ENCODE measurements around the gene KNSTRN.

The KNSTRN gene

GRCh38 chr15:40392986-40393948 is 10.7 kb downstream of the KNSTRN start:
- DNase-seq (ENCODE audit: extremely low read depth in 1 of 2, low read depth in 1 of 2), result no peak

DNA sequence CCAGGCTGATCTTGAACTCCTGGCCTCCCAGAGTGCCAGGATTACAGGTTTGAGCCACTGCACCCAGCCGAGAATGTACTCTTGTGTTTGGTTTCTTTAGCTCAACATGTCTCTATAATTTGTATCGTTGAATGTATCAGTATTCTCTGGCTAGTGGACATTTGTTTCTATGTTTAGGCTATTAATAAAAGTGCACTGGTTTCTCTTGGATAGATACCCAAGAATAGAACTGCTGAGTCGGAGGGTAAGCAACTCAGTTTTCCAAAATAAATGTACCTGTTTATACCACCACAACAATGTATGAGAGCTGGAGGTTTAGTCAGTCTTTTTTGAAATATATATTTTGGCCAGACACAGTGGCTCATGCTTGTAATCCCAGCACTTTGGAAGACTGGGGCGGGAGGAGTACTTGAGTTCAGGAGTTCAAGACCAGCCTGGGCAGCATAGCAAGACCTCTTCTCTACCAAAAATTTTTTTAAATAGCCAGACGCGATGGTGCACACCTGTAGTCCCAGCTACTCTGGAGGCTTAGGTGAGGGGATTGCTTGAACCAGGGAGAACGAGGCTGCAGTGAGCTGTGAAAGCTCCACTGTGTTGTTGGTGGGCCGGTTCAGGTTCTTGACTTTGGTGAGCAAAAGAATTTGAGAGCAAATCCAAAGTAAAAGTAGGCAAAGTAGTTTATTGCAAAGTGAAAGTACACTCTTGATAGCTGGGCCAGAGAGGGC is 15.3 kb downstream of the KNSTRN start:
- no peak for DNase-seq (ENCODE audit: extremely low read depth in 1 of 2, low read depth in 1 of 2)

- no peak for DNase-seq (ENCODE audit: extremely low read depth in 1 of 2, low read depth in 1 of 2)
Measured at GRCh38 chr15:40398413-40398873, 15.9 kb downstream of the KNSTRN start.

DNA sequence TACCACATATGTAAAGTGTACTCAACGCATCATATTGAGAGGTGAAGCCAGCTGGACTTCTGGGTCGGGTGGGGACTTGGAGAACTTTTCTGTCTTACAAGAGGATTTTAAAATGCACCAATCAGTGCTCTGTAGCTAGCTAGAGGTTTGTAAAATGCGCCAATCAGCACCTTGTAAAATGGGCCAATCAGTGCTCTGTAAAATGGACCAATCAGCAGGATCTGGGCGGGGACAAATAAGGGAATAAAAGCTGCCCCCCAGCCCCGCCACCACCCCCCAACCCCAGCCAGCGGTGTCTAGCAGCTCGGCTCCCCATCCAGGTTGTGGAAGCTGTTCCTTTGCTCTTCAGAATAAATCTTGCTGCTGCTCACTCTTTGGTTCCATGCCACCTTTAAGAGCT is 16.8 kb downstream of the KNSTRN start:
- no peak for DNase-seq (ENCODE audit: extremely low read depth in 1 of 2, low read depth in 1 of 2)

- peak; percentile 90 to 92 for DNase-seq (ENCODE audit: extremely low read depth in 1 of 2, low read depth in 1 of 2)
Measured at GRCh38 chr15:40405501-40406381, 23.2 kb downstream of the KNSTRN start, which contains the start of gene IVD. IVD (plus strand) TSS chr15:40405795; CDS start chr15:40405828, 33 bp downstream.

DNA sequence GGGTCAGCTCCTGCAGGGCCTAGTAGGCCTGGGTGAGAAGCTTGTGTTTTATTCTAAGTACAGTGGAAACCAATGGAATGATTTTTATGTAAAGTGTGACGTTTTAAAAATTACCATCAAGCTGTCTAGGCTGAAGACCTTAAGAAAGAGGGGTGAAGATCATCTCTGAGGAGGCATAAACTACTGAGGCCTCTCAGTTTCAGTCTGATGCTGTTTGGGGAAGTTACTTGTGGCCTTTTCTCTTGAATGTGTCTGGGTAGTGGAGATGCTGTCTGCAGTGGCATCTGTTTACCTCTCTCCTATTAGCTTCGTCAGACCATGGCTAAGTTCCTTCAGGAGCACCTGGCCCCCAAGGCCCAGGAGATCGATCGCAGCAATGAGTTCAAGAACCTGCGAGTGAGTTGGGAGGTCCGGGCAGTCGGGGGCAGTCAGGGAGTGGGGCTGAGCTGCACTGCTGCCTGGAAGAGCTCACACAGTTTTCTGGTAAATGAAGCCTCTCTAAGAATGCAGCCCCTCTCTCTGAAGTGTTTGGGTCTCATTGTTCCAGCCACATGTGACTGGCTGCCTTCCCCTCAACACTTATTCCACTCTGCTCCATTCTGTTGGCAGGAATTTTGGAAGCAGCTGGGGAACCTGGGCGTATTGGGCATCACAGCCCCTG is 24.9 kb downstream of the KNSTRN start:
- DNase-seq (ENCODE audit: extremely low read depth in 1 of 2, low read depth in 1 of 2), result no peak

DNA sequence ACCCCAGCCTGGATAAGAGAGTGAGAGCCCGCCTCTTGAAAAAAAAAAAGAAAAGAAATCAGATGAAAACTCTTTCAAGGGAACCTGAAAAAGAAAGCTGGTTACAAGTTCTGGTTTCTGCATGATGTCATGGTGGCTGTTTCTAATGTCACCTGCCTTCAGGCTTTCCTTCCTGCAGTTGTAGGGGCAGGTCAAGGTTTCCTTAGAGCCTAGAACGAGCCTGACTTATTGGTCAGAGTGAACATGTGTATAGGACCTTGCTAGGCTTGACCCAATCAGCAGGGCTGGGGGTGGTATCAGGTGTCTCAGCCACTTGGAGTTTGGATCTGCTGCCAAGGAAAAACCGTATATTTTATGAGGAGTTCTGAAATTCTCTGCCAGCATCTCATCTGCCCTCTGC is 26.8 kb downstream of the KNSTRN start:
- DNase-seq (ENCODE audit: extremely low read depth in 1 of 2, low read depth in 1 of 2), result no peak

DNA sequence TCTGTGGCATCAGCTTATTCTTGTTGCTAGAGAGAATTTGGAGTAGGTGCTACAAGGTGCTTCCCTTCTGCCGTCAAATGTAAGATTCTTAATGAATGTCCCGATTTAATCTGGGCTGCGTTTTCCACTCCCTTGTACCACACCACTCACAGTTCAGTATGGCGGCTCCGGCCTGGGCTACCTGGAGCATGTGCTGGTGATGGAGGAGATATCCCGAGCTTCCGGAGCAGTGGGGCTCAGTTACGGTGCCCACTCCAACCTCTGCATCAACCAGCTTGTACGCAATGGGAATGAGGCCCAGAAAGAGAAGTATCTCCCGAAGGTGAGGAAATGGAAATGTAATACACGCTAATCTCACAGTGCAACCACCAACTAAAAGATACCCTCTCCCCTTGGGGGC is 28.0 kb downstream of the KNSTRN start:
- DNase-seq (ENCODE audit: extremely low read depth in 1 of 2, low read depth in 1 of 2), result no peak

- no peak for DNase-seq (ENCODE audit: extremely low read depth in 1 of 2, low read depth in 1 of 2)
Measured at GRCh38 chr15:40412095-40412759, 29.7 kb downstream of the KNSTRN start.

DNA sequence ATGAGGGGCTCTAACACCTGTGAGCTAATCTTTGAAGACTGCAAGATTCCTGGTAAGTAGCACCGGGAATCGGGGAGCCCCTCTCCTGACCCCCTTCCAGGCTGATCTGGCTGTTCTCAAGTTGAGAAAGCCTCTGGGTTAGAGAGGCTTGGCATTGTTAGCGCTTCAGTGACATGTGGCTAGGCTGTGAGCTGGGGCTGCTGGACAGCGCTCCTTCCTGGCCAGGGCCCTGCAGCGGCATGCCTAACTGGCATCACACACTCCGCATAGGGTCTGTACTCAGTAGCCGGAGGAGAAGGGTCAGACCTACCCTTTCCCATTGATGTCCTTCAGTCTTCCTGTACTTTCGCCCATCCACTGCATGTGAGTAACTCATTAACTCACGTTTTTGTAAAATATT is 30.5 kb downstream of the KNSTRN start:
- no peak for DNase-seq (ENCODE audit: extremely low read depth in 1 of 2, low read depth in 1 of 2)

- DNase-seq (ENCODE audit: extremely low read depth in 1 of 2, low read depth in 1 of 2), result no peak
Measured at GRCh38 chr15:40414816-40415215, 32.3 kb downstream of the KNSTRN start.

GRCh38 chr15:40415226-40415625 is 32.7 kb downstream of the KNSTRN start:
- DNase-seq (ENCODE audit: extremely low read depth in 1 of 2, low read depth in 1 of 2), result no peak

GRCh38 chr15:40416056-40416455 is 33.5 kb downstream of the KNSTRN start:
- DNase-seq (ENCODE audit: extremely low read depth in 1 of 2, low read depth in 1 of 2), result no peak

- no peak for DNase-seq (ENCODE audit: extremely low read depth in 1 of 2, low read depth in 1 of 2)
Measured at GRCh38 chr15:40418126-40418525, 35.6 kb downstream of the KNSTRN start.

GRCh38 chr15:40420071-40420713 is 37.7 kb downstream of the KNSTRN start:
- no peak for DNase-seq (ENCODE audit: extremely low read depth in 1 of 2, low read depth in 1 of 2)

- DNase-seq (ENCODE audit: extremely low read depth in 1 of 2, low read depth in 1 of 2), result no peak
Measured at GRCh38 chr15:40420793-40421192, 38.3 kb downstream of the KNSTRN start.

GRCh38 chr15:40421246-40422157 is 39.0 kb downstream of the KNSTRN start:
- peak; percentile 60 to 67 for DNase-seq (ENCODE audit: extremely low read depth in 1 of 2, low read depth in 1 of 2)

DNA sequence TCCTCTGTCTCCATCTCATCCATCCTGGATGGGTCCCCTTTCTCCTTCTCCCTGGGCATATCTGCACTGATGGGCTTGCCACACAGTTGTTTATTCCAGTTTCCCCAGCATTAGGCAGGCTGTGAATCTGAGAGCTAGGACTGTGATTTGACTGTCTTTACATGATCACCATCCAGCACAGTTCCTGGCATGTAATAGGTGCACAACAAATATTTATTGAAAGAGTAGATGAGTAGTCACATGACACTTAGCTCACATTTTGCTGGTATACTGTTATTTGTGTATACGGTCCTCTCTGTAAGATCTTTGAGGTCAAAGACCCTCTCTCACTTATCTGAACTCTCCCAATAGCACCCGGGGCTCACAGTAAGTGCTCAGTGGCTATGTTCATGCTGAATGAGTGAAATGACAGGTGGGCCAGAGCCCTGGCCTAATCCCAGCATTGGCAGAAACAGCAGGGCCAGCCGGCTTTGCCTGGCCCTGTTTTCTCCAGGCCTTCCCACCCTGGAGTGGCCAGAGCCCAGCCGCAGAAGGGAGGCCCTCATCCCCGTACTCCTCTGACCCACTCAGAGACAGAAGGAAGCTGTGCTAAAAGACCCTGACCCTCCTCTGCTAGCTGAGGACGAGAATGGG is 42.1 kb downstream of the KNSTRN start:
- DNase-seq (ENCODE audit: extremely low read depth in 1 of 2, low read depth in 1 of 2), result no peak
